Esophagus muscularis mucosa (tissue), 3 donors: ENCODE data around the gene EVL.

Experiments
- POLR2A ChIP-seq: fragments of 450-650 bp; IDR thresholded peaks from one replicate; pipeline ENCODE4 v1.6.1; 2017; ENCODE audit warnings: antibody characterized with exemption, moderate library complexity, mild to moderate bottlenecking, low read depth
- POLR2AphosphoS5 ChIP-seq, 2 donors: sonication (generic); formaldehyde crosslinking; IDR thresholded peaks; one replicate each; pipeline ENCODE4 v1.6.1; 2017; ENCODE audit warnings: antibody characterized with exemption in 2 of 2
- TF ChIP-seq, protein P1 (sequence below), 3 experiments: fragments of 200-600 bp in 2 of 3; fragments of 450-650 bp in 1 of 3; sonication (generic) in 2 of 3; IDR thresholded peaks; one replicate each; pipeline ENCODE4 v1.5.1; 2017 to 2019; ENCODE audit warnings: antibody characterized with exemption in 3 of 3, mild to moderate bottlenecking in 2 of 3, moderate library complexity in 1 of 3

DNA sequence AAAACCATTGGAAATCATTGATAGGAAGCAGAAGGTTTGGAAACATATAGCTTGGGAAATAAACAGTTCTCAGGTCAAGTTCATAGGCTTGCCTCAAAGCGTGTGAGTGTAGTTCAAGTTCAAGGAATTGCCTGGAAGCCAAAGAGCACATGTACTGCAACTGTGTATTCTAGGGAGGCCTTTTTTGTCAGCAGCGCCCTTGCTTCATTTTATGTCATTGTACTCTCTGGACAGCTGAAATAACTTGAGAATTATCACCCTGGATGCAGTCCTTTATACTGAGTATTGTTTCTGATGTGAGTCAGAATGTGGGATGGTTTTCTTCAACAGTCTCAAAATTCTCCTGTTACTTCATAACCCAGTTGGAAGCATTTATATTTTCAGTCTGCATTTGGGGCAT lies 16.0 kb upstream of the EVL start:
- peak in 1 of 2 donors; percentile 12 for TF ChIP-seq POLR2AphosphoS5 (IDR thresholded peaks at IDR 0.05)
- TF ChIP-seq, protein P1, sequence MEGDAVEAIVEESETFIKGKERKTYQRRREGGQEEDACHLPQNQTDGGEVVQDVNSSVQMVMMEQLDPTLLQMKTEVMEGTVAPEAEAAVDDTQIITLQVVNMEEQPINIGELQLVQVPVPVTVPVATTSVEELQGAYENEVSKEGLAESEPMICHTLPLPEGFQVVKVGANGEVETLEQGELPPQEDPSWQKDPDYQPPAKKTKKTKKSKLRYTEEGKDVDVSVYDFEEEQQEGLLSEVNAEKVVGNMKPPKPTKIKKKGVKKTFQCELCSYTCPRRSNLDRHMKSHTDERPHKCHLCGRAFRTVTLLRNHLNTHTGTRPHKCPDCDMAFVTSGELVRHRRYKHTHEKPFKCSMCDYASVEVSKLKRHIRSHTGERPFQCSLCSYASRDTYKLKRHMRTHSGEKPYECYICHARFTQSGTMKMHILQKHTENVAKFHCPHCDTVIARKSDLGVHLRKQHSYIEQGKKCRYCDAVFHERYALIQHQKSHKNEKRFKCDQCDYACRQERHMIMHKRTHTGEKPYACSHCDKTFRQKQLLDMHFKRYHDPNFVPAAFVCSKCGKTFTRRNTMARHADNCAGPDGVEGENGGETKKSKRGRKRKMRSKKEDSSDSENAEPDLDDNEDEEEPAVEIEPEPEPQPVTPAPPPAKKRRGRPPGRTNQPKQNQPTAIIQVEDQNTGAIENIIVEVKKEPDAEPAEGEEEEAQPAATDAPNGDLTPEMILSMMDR (IDR thresholded peaks at IDR 0.05) = no peak
- TF ChIP-seq POLR2A = no peak
